Measurements from ENCODE around the gene MCC. TPM values are rescaled to one million over a fixed set of nuclear protein-coding genes. Genes with fewer than 3 reads are reported as not detected.

MCC gene
- total and polyA plus RNA-seq, 2 experiments from 2014 or later = 8.3 to 31.5 TPM

GRCh38 chr5:113520429-113520828 is 32.2 kb upstream of the MCC start:
- TF ChIP-seq CTCF (IDR thresholded peaks at IDR 0.05; ENCODE audit: poor library complexity) (no peak), EZH2 (IDR thresholded peaks at IDR 0.05; ENCODE audit: borderline replicate concordance) (no peak), EZH2phosphoT487 (IDR thresholded peaks at IDR 0.05; ENCODE audit: low read depth, severe bottlenecking, unreplicated experiment) (no peak)
- no peak for DNase-seq (ENCODE audit: low spot score)
- no peaks in the 10 kb centered on the region for H3K27me3 ChIP-seq
- no peak overlapping the region for H3K4me2 ChIP-seq
- no peaks in the 10 kb centered on the region for H3K36me3 ChIP-seq (replicated peaks; ENCODE audit: insufficient read depth, low read depth)
- no peak overlapping the region for H3K4me3 ChIP-seq
- H4K20me1 ChIP-seq (ENCODE audit: insufficient read depth, poor library complexity, severe bottlenecking) = no peaks in the 10 kb centered on the region
- no peaks in the 10 kb centered on the region for H3K9me3 ChIP-seq (ENCODE audit: low read depth)
- no peaks in the 10 kb centered on the region for H3K9me2 ChIP-seq (replicated peaks; ENCODE audit: insufficient read depth)
- no peak overlapping the region for H2AFZ ChIP-seq
- H3K4me1 ChIP-seq (ENCODE audit: insufficient read depth) = peaks cover 5% of the 10 kb centered on the region
- peaks cover 65% of the 10 kb centered on the region for H3K79me2 ChIP-seq
- no peak overlapping the region for H3K27ac ChIP-seq

GRCh38 chr5:113519412-113519811 is 31.2 kb upstream of the MCC start:
- Histone ChIP-seq H3K9me2 (replicated peaks; ENCODE audit: insufficient read depth) (no peaks in the 10 kb centered on the region), H3K79me2 (peaks cover 71% of the 10 kb centered on the region)

GRCh38 chr5:113518884-113519283 is 30.6 kb upstream of the MCC start:
- H3K36me3 ChIP-seq (replicated peaks; ENCODE audit: insufficient read depth, low read depth) = no peaks in the 10 kb centered on the region
- 97% methylated on average over 4 of the region's 4 CpGs for WGBS (ENCODE audit: low lambda C conversion rate, missing lambda C conversion rate)
- no peak overlapping the region for H2AFZ ChIP-seq
- H3K27me3 ChIP-seq = no peaks in the 10 kb centered on the region
- no peak for TF ChIP-seq CTCF (IDR thresholded peaks at IDR 0.05; ENCODE audit: poor library complexity)
- no peak for TF ChIP-seq EZH2 (IDR thresholded peaks at IDR 0.05; ENCODE audit: borderline replicate concordance)
- no peak for TF ChIP-seq EZH2phosphoT487 (IDR thresholded peaks at IDR 0.05; ENCODE audit: low read depth, severe bottlenecking, unreplicated experiment)
- no peaks in the 10 kb centered on the region for H4K20me1 ChIP-seq (ENCODE audit: insufficient read depth, poor library complexity, severe bottlenecking)
- DNase-seq (ENCODE audit: low spot score) = no peak
- H3K4me2 ChIP-seq = no peak overlapping the region
- no peak overlapping the region for H3K27ac ChIP-seq
- no peak overlapping the region for H3K4me3 ChIP-seq
- peaks cover 71% of the 10 kb centered on the region for H3K79me2 ChIP-seq
- H3K9me3 ChIP-seq (ENCODE audit: low read depth) = no peaks in the 10 kb centered on the region
- H3K4me1 ChIP-seq (ENCODE audit: insufficient read depth) = peaks cover 12% of the 10 kb centered on the region
- no peaks in the 10 kb centered on the region for H3K9me2 ChIP-seq (replicated peaks; ENCODE audit: insufficient read depth)

More at GRCh38 chr5:113519412-113519811, 31.2 kb upstream of the MCC start:
- Histone ChIP-seq H3K4me2 (no peak overlapping the region), H4K20me1 (ENCODE audit: insufficient read depth, poor library complexity, severe bottlenecking) (no peaks in the 10 kb centered on the region), H3K4me3 (no peak overlapping the region), H3K27me3 (no peaks in the 10 kb centered on the region), H3K9me3 (ENCODE audit: low read depth) (no peaks in the 10 kb centered on the region), H2AFZ (no peak overlapping the region), H3K4me1 (ENCODE audit: insufficient read depth) (peaks cover 12% of the 10 kb centered on the region), H3K36me3 (replicated peaks; ENCODE audit: insufficient read depth, low read depth) (no peaks in the 10 kb centered on the region), H3K27ac (no peak overlapping the region)
- TF ChIP-seq CTCF (IDR thresholded peaks at IDR 0.05; ENCODE audit: poor library complexity) (no peak), EZH2phosphoT487 (IDR thresholded peaks at IDR 0.05; ENCODE audit: low read depth, severe bottlenecking, unreplicated experiment) (no peak), EZH2 (IDR thresholded peaks at IDR 0.05; ENCODE audit: borderline replicate concordance) (no peak)
- 88% methylated on average over 2 of the region's 2 CpGs for WGBS (ENCODE audit: low lambda C conversion rate, missing lambda C conversion rate)
- no peak for DNase-seq (ENCODE audit: low spot score)

GRCh38 chr5:113514289-113514635 is 26.0 kb upstream of the MCC start:
- 11% methylated on average over 9 of the region's 9 CpGs for WGBS (ENCODE audit: low lambda C conversion rate, missing lambda C conversion rate)

More at GRCh38 chr5:113514289-113514635, 26.0 kb upstream of the MCC start:
- H4K20me1 ChIP-seq (ENCODE audit: insufficient read depth, poor library complexity, severe bottlenecking) = no peaks in the 10 kb centered on the region
- no peaks in the 10 kb centered on the region for H3K27me3 ChIP-seq
- peak overlapping the region; percentile 93 for H3K4me2 ChIP-seq
- H3K27ac ChIP-seq = peak overlapping the region; percentile 94
- peaks cover 12% of the 10 kb centered on the region for H3K4me1 ChIP-seq (ENCODE audit: insufficient read depth)
- H3K9me2 ChIP-seq (replicated peaks; ENCODE audit: insufficient read depth) = no peaks in the 10 kb centered on the region
- H2AFZ ChIP-seq = peak overlapping the region; percentile 56
- no peaks in the 10 kb centered on the region for H3K36me3 ChIP-seq (replicated peaks; ENCODE audit: insufficient read depth, low read depth)
- H3K79me2 ChIP-seq = peaks cover 41% of the 10 kb centered on the region
- no peak for TF ChIP-seq EZH2 (IDR thresholded peaks at IDR 0.05; ENCODE audit: borderline replicate concordance)
- TF ChIP-seq EZH2phosphoT487 (IDR thresholded peaks at IDR 0.05; ENCODE audit: low read depth, severe bottlenecking, unreplicated experiment) = no peak
- TF ChIP-seq CTCF (IDR thresholded peaks at IDR 0.05; ENCODE audit: poor library complexity) = no peak
- H3K4me3 ChIP-seq = peak overlapping the region; percentile 87
- no peak for DNase-seq (ENCODE audit: low spot score)
- H3K9me3 ChIP-seq (ENCODE audit: low read depth) = no peaks in the 10 kb centered on the region

Data from hepatocyte (in vitro differentiated cells).